Stimulated activated naive CD8-positive, alpha-beta T cell treated with anti-CD3 and anti-CD28 coated beads, Interleukin-15, Interleukin-2, amounts not matched to agents 100 ng/mL and 50 ng/mL, for 24 hours (primary cell): ENCODE results near the gene EPN1.

ENCODE experiments used
- H3K27ac Mint-ChIP-seq: one replicate; pipeline ENCODE4 v1.8.0; 2021; ENCODE audit warnings: mild to moderate bottlenecking, mixed read lengths
- H3K27me3 Mint-ChIP-seq: one replicate; pipeline ENCODE4 v1.8.0; 2021; ENCODE audit warnings: mixed read lengths
- H3K36me3 Mint-ChIP-seq: one replicate; pipeline ENCODE4 v1.8.0; 2021; ENCODE audit warnings: low read depth, mixed read lengths
- H3K4me1 Mint-ChIP-seq: one replicate; pipeline ENCODE4 v1.8.0; 2021; ENCODE audit warnings: low read depth, mixed read lengths
- H3K4me3 Mint-ChIP-seq: one replicate; pipeline ENCODE4 v1.8.0; 2021; ENCODE audit warnings: mild to moderate bottlenecking, mixed read lengths
- H3K9me3 Mint-ChIP-seq: one replicate; pipeline ENCODE4 v1.8.0; 2021; ENCODE audit warnings: mixed read lengths

The EPN1 gene

DNA sequence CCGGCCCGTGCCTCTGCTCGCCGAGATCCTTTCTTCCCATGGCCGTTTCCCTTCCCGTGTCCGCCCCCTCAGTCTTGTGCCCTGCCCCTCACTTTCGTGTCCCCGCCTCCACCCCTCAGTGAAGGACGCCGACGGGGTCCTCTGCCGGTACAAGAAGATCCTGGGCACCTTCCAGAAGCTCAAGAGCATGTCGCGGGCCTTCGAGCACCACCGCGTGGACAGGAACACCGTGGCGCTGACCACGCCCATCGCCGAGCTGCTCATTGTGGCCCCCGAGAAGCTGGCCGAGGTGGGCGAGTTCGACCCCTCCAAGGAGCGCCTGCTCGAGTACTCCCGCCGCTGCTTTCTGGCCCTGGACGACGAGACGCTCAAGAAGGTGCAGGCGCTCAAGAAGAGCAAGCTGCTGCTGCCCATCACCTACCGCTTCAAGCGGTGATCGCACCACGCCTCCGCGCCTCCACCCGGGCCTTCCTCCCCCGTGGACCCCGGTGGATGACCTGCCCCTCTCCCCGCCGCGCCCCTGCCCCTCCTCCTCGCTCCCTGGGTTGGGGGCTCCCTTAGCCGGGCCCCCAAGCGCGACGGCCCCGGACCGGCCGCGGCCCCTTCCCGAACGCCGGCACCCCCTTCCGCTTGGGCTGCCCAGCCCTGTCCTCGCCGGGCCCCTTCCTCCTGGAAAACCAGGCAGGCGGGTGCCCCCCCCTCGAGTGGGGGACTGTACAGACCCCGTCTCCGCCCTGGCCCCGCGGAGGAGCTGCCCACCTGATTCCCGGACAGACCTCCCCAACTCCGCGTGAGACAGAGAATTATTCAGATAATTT, 22.5 kb upstream of the EPN1 start:
- Mint-ChIP-seq H3K27ac (no peak overlapping the region), H3K9me3 (no peaks in the 10 kb centered on the region), H3K36me3 (peaks cover 23% of the 10 kb centered on the region), H3K27me3 (no peaks in the 10 kb centered on the region), H3K4me1 (peaks cover 54% of the 10 kb centered on the region), H3K4me3 (peak overlapping the region; percentile 91)

- H3K36me3 Mint-ChIP-seq: peaks cover 32% of the 10 kb centered on the region
- peaks cover 60% of the 10 kb centered on the region for H3K4me1 Mint-ChIP-seq
- no peaks in the 10 kb centered on the region for H3K27me3 Mint-ChIP-seq
- H3K27ac Mint-ChIP-seq: peak overlapping the region; percentile 99
- H3K4me3 Mint-ChIP-seq: peak overlapping the region; percentile 91
- H3K9me3 Mint-ChIP-seq: no peaks in the 10 kb centered on the region
Measured at GRCh38 chr19:55653651-55654322, 21.2 kb upstream of the EPN1 start.

DNA sequence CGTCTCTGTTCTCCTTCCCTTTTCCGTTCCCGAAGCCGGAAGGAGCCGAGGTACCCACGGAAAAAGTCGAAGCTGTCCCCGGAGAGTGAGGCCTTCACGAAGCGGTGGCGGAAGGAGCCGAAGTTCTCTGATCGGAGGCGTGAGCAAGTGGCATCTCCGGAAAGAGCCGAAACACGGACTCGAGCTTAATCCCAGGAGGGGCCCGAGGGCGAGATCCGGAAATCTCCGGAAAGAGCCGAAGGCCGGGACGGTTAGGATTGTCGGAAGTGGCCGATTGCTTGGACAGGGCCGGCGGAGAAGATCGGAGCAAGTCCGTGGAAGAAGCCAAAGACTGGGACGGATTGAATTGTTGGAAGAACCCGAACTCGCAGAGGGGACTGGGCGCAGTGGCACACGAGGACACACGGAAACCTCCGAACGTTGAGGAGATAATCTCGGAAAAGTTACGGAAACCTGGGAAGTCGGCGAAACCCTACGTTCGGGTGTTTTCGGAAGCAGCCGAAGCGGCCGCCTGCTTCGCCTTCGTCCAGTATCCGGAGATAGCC, 20.6 kb upstream of the EPN1 start:
- Mint-ChIP-seq H3K36me3 (peaks cover 35% of the 10 kb centered on the region), H3K4me1 (peaks cover 58% of the 10 kb centered on the region), H3K4me3 (peak overlapping the region; percentile 91), H3K27ac (peak overlapping the region; percentile 99), H3K27me3 (no peaks in the 10 kb centered on the region), H3K9me3 (no peaks in the 10 kb centered on the region)

DNA sequence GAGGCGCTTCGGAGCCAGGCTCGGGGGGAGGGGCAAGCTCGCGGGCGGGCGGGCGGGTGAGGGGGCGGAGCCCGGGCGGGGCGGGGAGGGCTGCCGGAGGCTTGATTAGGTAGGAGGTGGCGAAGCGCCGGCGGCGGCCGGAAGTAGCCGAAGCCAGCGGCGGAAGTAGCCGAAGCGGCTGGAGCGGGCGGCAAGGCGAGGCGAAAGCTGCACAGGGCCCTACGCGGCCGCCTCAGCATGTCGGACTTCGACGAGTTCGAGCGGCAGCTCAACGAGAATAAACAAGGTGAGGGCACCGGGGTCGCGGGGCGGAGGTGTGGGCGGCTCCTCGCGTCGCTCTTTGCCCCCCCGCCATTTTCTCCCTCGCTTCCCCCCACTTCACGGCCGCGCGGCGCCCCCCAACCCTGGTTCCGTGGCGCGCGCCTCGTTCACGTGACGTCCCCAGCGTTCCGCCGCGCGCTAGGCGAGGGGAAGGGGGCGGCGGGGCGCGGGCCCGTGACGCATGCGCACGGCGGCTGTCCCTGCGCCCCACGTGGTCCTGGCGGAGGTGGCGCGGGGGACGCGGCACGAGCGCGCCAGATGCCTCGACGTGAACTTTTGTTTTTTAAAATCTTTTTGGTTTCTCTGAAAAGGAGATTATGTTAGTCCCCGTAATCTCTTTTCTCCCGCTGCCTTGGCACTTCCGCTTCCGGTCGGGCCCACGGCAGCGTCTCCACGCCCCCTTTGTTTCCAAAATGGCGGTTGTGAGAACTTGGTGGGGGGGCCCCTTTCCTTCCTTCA, 20.0 kb upstream of the EPN1 start, which contains the start of gene U2AF2:
U2AF2 (plus strand) TSS at position 168 of the 780 bp plus-strand sequence; CDS start at position 238, 70 bp downstream.
- Mint-ChIP-seq H3K9me3 (no peaks in the 10 kb centered on the region), H3K4me1 (peaks cover 57% of the 10 kb centered on the region), H3K27me3 (no peaks in the 10 kb centered on the region), H3K27ac (peak within 1 kb of the TSS; percentile 99), H3K4me3 (peak within 1 kb of the TSS; percentile 91), H3K36me3 (peaks cover 40% of the 10 kb centered on the region)

DNA sequence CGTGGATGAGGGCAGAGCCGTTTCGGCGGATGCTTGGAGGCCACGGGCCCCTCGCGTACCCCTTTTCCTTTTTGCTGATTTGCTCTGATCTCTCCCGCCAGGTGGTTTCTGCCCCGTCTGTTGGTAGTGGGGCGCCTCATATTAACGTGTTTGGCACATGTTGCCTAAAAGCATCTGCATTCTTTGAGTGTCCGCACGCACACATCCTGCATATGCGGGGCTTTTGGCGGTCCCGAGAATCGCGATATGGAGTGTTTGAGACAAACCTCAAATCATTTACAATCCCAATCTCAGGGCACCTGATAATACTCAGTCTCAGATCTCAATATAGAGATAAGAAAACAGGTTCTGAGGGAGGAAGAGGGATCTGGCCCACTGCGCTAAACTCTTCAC, 19.4 kb upstream of the EPN1 start:
- Mint-ChIP-seq H3K4me3 (peak overlapping the region; percentile 91), H3K4me1 (peaks cover 52% of the 10 kb centered on the region), H3K27me3 (no peaks in the 10 kb centered on the region), H3K36me3 (peaks cover 43% of the 10 kb centered on the region), H3K9me3 (no peaks in the 10 kb centered on the region), H3K27ac (peak overlapping the region; percentile 99)

DNA sequence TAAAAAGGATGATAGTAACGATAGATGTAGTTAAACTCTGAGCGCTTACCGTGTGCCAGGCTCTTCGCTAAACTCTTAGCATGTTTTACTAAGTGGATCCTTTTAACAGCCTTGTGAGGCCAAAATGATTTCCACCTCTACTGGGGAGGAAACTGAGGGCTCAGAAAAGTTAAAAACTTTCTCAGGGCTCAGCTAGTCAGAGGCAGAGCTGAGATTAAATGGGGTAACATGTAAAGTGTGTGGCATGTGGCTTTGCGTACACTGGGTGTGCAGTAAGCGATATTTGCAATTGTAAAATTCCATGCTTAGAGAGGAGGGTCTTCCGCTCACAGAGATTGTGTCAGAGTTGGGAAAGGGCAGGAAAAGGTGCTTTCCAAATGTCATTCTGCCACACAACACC, 18.5 kb upstream of the EPN1 start:
- peak overlapping the region; percentile 91 for H3K4me3 Mint-ChIP-seq
- H3K36me3 Mint-ChIP-seq: peaks cover 47% of the 10 kb centered on the region
- H3K9me3 Mint-ChIP-seq: no peaks in the 10 kb centered on the region
- H3K4me1 Mint-ChIP-seq: peaks cover 48% of the 10 kb centered on the region
- peak overlapping the region; percentile 99 for H3K27ac Mint-ChIP-seq
- H3K27me3 Mint-ChIP-seq: no peaks in the 10 kb centered on the region

GRCh38 chr19:55656988-55657747, 17.9 kb upstream of the EPN1 start:
- Mint-ChIP-seq H3K4me3 (peak overlapping the region; percentile 91), H3K9me3 (no peaks in the 10 kb centered on the region), H3K36me3 (peaks cover 53% of the 10 kb centered on the region), H3K27ac (peak overlapping the region; percentile 99), H3K27me3 (no peaks in the 10 kb centered on the region), H3K4me1 (peaks cover 47% of the 10 kb centered on the region)

GRCh38 chr19:55658846-55659459, 16.1 kb upstream of the EPN1 start:
- Mint-ChIP-seq H3K36me3 (peaks cover 68% of the 10 kb centered on the region), H3K4me1 (peaks cover 60% of the 10 kb centered on the region), H3K27me3 (no peaks in the 10 kb centered on the region), H3K9me3 (no peaks in the 10 kb centered on the region), H3K4me3 (peak overlapping the region; percentile 91), H3K27ac (peak overlapping the region; percentile 99)

- peaks cover 77% of the 10 kb centered on the region for H3K36me3 Mint-ChIP-seq
- peak overlapping the region; percentile 56 for H3K4me3 Mint-ChIP-seq
- H3K27ac Mint-ChIP-seq: peak overlapping the region; percentile 99
- no peaks in the 10 kb centered on the region for H3K9me3 Mint-ChIP-seq
- H3K27me3 Mint-ChIP-seq: no peaks in the 10 kb centered on the region
- peaks cover 57% of the 10 kb centered on the region for H3K4me1 Mint-ChIP-seq
Measured at GRCh38 chr19:55659822-55660221, 15.2 kb upstream of the EPN1 start.

DNA sequence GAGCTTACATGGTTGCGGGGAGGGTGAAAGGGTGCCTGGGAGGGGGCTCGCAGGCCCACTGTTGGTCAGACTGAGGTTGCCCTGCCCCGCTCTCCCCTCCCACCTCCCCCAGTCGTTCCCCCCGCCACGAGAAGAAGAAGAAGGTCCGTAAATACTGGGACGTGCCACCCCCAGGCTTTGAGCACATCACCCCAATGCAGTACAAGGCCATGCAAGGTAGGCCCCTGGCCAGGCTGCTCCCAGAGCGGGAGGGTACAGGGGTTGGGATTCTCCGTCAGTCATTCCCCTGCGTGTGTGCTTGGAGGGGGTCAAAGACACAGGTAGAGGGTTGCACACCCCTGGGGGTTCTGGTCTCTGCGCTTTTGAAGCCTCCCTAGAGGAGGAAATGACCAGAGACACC, 14.6 kb upstream of the EPN1 start:
- no peak overlapping the region for H3K4me3 Mint-ChIP-seq
- H3K27me3 Mint-ChIP-seq: no peaks in the 10 kb centered on the region
- peaks cover 57% of the 10 kb centered on the region for H3K4me1 Mint-ChIP-seq
- peaks cover 78% of the 10 kb centered on the region for H3K36me3 Mint-ChIP-seq
- H3K27ac Mint-ChIP-seq: peak overlapping the region; percentile 55
- H3K9me3 Mint-ChIP-seq: no peaks in the 10 kb centered on the region

GRCh38 chr19:55660991-55661390, 14.0 kb upstream of the EPN1 start:
- Mint-ChIP-seq H3K36me3 (peaks cover 76% of the 10 kb centered on the region), H3K4me1 (peaks cover 54% of the 10 kb centered on the region), H3K4me3 (no peak overlapping the region), H3K27ac (no peak overlapping the region), H3K9me3 (no peaks in the 10 kb centered on the region), H3K27me3 (no peaks in the 10 kb centered on the region)

GRCh38 chr19:55661826-55662225, 13.2 kb upstream of the EPN1 start:
- peak overlapping the region; percentile 50 for H3K27ac Mint-ChIP-seq
- H3K36me3 Mint-ChIP-seq: peaks cover 74% of the 10 kb centered on the region
- H3K9me3 Mint-ChIP-seq: no peaks in the 10 kb centered on the region
- H3K27me3 Mint-ChIP-seq: no peaks in the 10 kb centered on the region
- H3K4me1 Mint-ChIP-seq: peaks cover 49% of the 10 kb centered on the region
- H3K4me3 Mint-ChIP-seq: no peak overlapping the region

DNA sequence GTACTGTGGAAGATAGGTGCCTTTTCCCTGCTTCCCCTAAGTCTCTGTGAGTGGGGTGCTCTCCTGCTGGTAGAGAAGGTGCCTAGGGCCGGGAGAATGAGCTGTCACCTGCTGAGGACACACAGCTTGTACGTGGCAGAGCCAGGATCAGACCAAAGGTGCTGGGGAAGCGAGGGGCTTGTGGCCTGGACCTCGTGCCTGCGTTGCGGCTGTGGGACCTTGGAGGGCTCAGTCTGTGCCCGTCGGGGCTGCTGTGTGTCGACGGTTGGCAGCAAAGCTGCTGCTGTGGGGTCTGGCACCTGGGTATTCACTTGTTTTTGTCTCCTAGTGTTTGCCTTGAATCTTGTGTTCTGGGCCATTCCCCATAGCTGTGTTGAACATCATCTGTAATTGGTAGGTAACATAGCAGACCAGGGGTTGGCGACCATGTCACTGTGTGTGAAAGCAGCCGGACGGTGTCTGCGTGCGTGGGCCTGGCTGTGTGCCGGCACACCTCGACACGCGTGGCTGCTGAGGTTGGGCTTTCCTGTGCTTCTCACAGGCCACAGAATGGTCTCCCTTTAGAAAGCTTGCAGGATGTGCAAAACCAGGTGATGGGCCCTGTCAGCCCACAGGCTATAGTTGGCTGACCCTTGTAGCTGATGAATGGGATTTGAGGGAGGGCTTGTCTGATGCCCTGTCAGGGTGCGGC, 11.0 kb upstream of the EPN1 start:
- H3K4me3 Mint-ChIP-seq: no peak overlapping the region
- peaks cover 71% of the 10 kb centered on the region for H3K36me3 Mint-ChIP-seq
- no peak overlapping the region for H3K27ac Mint-ChIP-seq
- no peaks in the 10 kb centered on the region for H3K27me3 Mint-ChIP-seq
- no peaks in the 10 kb centered on the region for H3K9me3 Mint-ChIP-seq
- H3K4me1 Mint-ChIP-seq: peaks cover 42% of the 10 kb centered on the region
